Nephron (organoid): ENCODE measurements around the gene FSTL5.

Source experiments
- H3K27ac Mint-ChIP-seq, 3 experiments: 2 replicates each; pipeline ENCODE4 v1.8.0; 2020; ENCODE audit warnings: mixed read lengths in 3 of 3, mild to moderate bottlenecking in 2 of 3, moderate library complexity in 1 of 3
- H3K27me3 Mint-ChIP-seq: 2 replicates; pipeline ENCODE4 v1.8.0; 2021; ENCODE audit warnings: low read depth, mild to moderate bottlenecking, moderate library complexity, mixed read lengths
- H3K36me3 Mint-ChIP-seq: 2 replicates; pipeline ENCODE4 v1.8.0; 2020; ENCODE audit warnings: low read depth, mixed read lengths
- H3K4me1 Mint-ChIP-seq: 2 replicates; pipeline ENCODE4 v1.8.0; 2020; ENCODE audit warnings: mixed read lengths
- H3K4me3 Mint-ChIP-seq, 3 experiments: 2 replicates each; pipeline ENCODE4 v1.8.0; 2020; ENCODE audit warnings: mild to moderate bottlenecking in 3 of 3, mixed read lengths in 3 of 3, moderate library complexity in 2 of 3
- H3K9me3 Mint-ChIP-seq: 2 replicates; pipeline ENCODE4 v1.8.0; 2020; ENCODE audit warnings: mixed read lengths
- TF ChIP-seq, protein P1 (sequence below), 3 experiments: fragments of 200-600 bp; sonication (generic); IDR thresholded peaks; one replicate each; pipeline ENCODE4 v1.5.0; 2021; ENCODE audit warnings: antibody characterized with exemption in 3 of 3; ENCODE audit not compliant: unreplicated experiment in 3 of 3

Gene FSTL5

GRCh38 chr4:162017863-162018262, 145.9 kb downstream of the FSTL5 start:
- Mint-ChIP-seq H3K36me3 (no peaks in the 10 kb centered on the region), H3K27ac (no peak overlapping the region), H3K27me3 (no peaks in the 10 kb centered on the region), H3K4me3 (no peak overlapping the region), H3K9me3 (no peaks in the 10 kb centered on the region), H3K4me1 (peaks cover 18% of the 10 kb centered on the region)
- TF ChIP-seq, protein P1, sequence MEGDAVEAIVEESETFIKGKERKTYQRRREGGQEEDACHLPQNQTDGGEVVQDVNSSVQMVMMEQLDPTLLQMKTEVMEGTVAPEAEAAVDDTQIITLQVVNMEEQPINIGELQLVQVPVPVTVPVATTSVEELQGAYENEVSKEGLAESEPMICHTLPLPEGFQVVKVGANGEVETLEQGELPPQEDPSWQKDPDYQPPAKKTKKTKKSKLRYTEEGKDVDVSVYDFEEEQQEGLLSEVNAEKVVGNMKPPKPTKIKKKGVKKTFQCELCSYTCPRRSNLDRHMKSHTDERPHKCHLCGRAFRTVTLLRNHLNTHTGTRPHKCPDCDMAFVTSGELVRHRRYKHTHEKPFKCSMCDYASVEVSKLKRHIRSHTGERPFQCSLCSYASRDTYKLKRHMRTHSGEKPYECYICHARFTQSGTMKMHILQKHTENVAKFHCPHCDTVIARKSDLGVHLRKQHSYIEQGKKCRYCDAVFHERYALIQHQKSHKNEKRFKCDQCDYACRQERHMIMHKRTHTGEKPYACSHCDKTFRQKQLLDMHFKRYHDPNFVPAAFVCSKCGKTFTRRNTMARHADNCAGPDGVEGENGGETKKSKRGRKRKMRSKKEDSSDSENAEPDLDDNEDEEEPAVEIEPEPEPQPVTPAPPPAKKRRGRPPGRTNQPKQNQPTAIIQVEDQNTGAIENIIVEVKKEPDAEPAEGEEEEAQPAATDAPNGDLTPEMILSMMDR (IDR thresholded peaks at IDR 0.05; ENCODE audit: unreplicated experiment in 3 of 3) = no peak

- no peaks in the 10 kb centered on the region for H3K36me3 Mint-ChIP-seq
- H3K9me3 Mint-ChIP-seq = no peaks in the 10 kb centered on the region
- no peak overlapping the region for H3K27ac Mint-ChIP-seq
- H3K4me3 Mint-ChIP-seq = no peak overlapping the region
- H3K27me3 Mint-ChIP-seq = no peaks in the 10 kb centered on the region
- H3K4me1 Mint-ChIP-seq = peaks cover 18% of the 10 kb centered on the region
- TF ChIP-seq, protein P1 (IDR thresholded peaks at IDR 0.05; ENCODE audit: unreplicated experiment in 3 of 3) = no peak
Observed at GRCh38 chr4:162016991-162017390, 146.8 kb downstream of the FSTL5 start.

GRCh38 chr4:162016219-162016618, 147.6 kb downstream of the FSTL5 start:
- H3K27ac Mint-ChIP-seq = no peak overlapping the region
- H3K9me3 Mint-ChIP-seq = no peaks in the 10 kb centered on the region
- no peaks in the 10 kb centered on the region for H3K27me3 Mint-ChIP-seq
- no peak overlapping the region for H3K4me3 Mint-ChIP-seq
- H3K4me1 Mint-ChIP-seq = peaks cover 18% of the 10 kb centered on the region
- TF ChIP-seq, protein P1 (IDR thresholded peaks at IDR 0.05; ENCODE audit: unreplicated experiment in 3 of 3) = no peak
- H3K36me3 Mint-ChIP-seq = no peaks in the 10 kb centered on the region

DNA sequence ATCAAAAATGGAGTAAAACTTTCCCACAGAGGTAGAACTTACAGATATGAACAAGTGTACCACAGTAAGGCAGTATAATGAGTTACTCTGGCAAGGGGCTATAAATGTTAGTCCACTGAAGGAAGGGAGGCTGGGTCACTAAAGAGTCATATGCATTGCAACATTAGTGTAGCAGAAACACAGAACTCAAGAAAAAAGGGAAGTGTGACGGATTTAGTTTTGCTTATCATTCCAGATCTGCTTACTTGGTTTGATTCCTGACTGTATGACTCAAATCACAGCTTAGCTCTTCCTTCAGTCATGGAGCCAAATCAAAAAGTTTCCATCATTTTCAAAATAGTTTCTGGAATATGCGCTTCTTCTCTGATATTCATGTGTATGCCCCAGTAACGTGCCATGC, 148.7 kb downstream of the FSTL5 start:
- no peak overlapping the region for H3K4me3 Mint-ChIP-seq
- H3K4me1 Mint-ChIP-seq = peaks cover 23% of the 10 kb centered on the region
- no peaks in the 10 kb centered on the region for H3K27me3 Mint-ChIP-seq
- no peaks in the 10 kb centered on the region for H3K36me3 Mint-ChIP-seq
- TF ChIP-seq, protein P1 (IDR thresholded peaks at IDR 0.05; ENCODE audit: unreplicated experiment in 3 of 3) = no peak
- no peaks in the 10 kb centered on the region for H3K9me3 Mint-ChIP-seq
- peak overlapping the region in 1 of 3 experiments; percentile 2 for H3K27ac Mint-ChIP-seq

DNA sequence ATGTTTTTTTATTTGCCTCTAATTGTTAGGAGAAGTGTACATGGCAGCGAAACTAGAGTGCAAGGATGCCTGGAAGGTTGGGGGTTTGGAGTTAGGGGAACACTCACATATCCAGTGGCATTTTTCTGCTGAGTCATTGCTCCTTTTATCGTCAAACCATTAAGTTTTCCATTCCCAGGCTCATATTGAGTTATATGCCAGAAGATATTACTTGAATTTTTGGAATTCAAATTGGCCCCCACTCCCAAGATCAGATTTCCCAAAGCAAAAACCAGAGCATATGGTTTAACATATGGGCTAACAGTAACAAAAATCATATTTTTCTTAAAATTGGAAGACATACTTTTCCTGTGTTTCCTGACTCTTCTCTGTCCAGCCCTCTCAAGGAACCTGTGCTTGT, 152.7 kb downstream of the FSTL5 start:
- peaks cover 23% of the 10 kb centered on the region for H3K4me1 Mint-ChIP-seq
- H3K4me3 Mint-ChIP-seq = no peak overlapping the region
- no peaks in the 10 kb centered on the region for H3K36me3 Mint-ChIP-seq
- no peaks in the 10 kb centered on the region for H3K27me3 Mint-ChIP-seq
- TF ChIP-seq, protein P1 (IDR thresholded peaks at IDR 0.05; ENCODE audit: unreplicated experiment in 3 of 3) = no peak
- peak overlapping the region in 2 of 3 experiments; percentile 43 to 61 for H3K27ac Mint-ChIP-seq
- H3K9me3 Mint-ChIP-seq = no peaks in the 10 kb centered on the region

DNA sequence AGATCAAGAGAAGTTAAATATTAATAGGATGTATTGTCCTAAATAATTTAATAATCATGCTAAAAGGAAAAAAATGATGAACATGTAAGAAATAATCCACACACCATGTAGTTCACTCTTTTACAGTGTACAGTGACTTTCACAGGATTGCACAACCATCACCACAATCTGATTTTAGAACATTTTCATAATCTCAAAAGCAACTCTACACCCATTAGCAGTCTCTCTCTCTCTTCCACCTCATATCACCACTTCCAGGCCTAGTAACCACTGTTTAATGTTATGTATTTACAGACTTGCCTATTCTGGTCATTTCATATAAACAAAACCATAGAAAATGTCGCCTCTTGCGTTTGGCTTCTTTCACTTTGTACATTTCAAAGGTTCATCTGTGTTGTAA, 153.4 kb downstream of the FSTL5 start:
- no peaks in the 10 kb centered on the region for H3K9me3 Mint-ChIP-seq

More for the DNA sequence above, 153.4 kb downstream of the FSTL5 start:
- TF ChIP-seq, protein P1 (IDR thresholded peaks at IDR 0.05; ENCODE audit: unreplicated experiment in 3 of 3) = no peak
- Mint-ChIP-seq H3K4me1 (peaks cover 17% of the 10 kb centered on the region), H3K27me3 (no peaks in the 10 kb centered on the region), H3K27ac (peak overlapping the region in 1 of 3 experiments; percentile 61), H3K4me3 (no peak overlapping the region), H3K36me3 (no peaks in the 10 kb centered on the region)
